ENCODE results near the gene OCLN.
"Not testable (repeated sequence)": the region's sequence is repeated elsewhere in the genome, so short reads cannot be mapped to it uniquely, and the experiment has no call there.

OCLN gene

DNA sequence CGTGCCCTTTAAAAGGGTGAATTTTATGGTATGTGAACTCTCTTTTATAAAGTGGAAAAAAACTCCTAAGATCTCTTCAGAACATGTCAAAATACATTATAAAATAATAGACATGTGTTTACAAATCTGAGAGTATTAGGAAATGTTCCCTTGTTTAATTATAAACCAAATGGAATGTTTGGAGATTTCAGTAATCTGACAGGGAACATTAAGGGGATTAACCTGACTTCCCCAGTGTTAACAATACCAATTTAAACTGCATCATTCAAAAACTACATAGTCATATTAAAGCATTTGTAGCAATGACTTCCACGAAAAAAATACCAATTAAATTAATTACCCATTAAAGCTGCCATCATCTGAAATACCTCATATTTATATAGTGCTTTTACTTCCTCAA is 1.6 kb upstream of the OCLN start:
- no peak for DNase-seq (ENCODE audit: low spot score)

DNA sequence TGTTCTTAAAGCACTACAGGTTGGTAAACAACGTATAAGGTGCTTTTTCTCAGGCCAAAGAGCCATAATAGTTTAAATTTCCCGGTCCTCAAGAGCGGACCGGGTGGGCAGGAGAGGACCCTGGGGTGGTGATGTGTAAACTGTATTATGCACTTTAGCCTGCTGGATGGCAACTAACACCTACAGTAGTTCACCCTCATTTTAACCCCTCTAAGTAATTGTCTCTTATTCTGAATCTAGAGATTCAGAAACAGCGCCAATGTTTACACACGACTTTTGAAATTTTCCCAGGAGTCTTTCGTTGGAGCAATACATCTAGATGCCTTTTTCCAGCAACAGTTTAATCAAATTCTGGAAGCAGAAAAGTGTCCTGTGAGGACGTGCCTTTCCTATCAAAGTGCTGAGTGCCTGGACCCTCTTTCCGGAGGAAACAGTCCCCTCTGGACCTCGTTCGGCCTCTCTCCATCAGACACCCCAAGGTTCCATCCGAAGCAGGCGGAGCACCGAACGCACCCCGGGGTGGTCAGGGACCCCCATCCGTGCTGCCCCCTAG is 676 bp upstream of the OCLN start:
- DNase-seq (ENCODE audit: low spot score): no peak

DNA sequence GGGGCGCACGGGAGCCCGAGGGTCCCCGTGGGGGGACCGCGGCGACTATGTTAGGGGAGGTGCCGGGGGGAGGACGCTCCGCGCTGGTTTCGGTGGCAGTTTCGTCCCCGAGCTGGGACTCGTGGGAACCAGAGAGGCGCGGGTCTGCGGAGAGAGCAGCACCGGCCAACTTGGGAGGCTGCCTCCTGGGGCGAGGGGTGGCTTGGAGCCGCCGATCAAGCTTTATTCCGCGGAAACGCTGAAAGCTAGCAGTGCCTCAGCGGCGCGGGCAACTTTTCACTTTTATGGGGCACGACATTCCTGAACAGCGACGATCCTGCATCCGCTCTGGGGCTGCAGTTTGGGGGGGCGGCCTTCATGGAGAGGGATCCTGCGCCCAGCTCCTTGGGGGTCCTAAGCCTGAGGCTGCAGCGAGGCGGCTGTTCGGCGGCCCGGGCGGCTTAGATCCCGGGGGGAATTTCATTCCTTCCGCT is 369 bp downstream of the OCLN start:
- DNase-seq (ENCODE audit: low spot score): peak; percentile 59

DNA sequence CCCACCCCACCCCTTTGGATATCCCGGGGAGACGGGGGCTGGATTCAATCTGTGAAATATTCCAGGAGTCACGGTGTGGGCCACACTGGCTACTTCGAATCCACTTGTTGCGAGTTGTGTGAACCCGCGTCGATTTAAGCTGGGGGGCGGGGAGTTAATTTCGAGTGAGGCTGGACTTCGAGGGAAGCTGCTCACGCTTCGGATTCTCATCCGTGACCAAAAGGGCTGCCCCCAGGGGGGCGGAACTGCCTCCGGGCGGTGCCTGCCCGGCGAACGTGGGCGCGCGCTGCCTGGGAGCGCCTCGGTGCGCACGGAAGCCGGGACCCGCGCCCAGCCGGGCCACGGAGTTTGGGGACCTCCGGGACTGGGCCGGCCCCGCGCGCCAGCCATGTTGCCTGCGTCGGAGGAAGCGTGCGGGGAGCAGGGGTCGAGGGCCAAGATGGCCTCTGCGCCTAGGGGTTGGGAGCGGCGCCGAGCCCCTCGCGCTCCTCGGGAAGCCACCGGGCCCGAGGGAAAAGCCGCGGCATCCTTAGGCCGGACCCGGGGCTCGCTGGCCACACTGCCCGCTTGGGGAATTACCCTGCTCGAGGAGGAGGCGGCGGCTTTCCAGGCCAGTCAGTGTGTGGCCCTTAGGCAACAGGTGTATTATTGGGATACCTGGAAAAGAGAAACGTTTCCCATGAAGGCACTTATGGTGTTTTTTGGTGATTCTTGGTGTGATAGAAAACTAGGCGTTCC is 975 bp downstream of the OCLN start:
- peak; percentile 62 for DNase-seq (ENCODE audit: low spot score)

DNA sequence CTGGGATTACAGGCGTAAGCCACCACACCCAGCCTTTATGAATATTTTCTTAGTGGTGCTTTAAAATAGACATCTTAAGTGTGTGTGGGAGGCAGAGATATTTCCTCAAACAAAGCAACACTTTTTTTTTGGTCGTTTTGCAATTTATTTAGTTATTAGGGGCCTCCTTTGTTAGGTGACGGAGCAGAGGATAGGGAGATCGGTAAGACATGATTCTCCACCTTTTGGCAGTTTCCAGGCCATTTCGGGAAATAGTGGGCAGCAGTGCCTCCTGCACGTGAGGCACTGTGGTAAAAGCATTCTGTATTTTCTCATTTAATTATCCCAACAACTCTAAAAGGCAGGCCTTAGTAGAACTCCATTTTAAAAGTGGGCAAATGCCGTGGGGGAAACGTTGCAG is 1.9 kb downstream of the OCLN start:
- no peak for DNase-seq (ENCODE audit: low spot score)

DNA sequence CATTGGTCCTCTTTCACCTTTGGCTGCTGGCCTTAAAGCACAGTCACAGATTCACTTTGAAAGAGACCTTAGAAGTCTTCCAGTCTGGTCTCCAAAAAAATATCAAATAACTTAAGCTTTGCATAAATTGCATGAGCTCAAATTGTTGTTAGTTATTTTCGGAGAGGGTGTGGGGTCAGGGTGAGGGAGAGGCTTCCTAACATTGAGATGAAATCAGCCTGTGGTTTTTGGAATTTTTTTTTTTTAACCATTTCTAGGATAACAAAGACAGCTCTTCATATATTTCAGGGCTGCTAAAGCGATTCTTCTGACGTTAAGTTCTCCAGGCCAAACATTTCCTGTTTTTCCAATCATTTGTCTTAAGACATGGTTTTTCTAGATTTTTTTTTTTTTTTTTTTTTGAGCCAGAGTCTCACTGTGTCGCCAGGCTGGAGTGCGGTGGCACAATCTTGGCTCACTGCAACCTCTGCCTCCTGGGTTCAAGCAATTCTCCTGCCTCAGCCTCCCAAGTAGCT is 4.5 kb downstream of the OCLN start:
- DNase-seq (ENCODE audit: low spot score): no peak

DNA sequence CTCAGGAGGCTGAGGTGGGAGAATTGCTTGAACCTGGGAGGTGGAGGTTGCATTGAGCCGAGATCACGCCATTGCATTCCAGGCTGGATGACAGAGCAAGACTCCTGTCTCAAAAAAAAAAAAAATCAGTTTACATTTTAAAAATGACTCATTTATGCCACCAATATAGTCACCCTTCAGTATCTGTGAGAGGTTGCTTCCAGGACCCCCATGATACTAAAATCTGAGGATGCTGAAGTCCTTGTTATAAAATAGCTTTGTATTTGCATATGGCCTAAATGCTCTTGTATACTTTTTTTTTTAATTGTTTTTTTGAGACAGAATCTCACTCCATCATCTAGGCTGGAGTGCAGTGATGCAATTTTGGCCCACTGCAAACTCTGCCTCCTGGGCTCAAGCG is 5.8 kb downstream of the OCLN start:
- DNase-seq (ENCODE audit: low spot score): no peak

DNA sequence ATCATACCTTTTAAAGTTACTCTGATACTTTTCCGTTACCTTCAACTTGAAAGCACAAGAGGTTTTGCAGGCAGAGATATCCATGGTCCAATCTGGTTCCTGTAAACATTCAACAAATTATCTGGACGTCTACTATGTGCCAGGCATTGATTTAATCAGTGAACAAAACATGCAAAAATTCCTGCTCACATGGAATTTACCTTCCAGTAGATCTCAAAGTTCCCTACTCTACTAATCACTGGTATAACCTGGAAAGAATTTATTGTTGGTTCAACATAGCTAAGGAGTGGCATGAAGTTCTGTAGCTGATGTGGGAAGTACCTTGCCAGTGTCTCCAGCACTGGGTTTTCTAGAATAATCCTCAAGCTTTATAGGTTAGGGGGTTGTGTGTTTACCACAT is 9.8 kb downstream of the OCLN start:
- no peak for DNase-seq (ENCODE audit: low spot score)

DNA sequence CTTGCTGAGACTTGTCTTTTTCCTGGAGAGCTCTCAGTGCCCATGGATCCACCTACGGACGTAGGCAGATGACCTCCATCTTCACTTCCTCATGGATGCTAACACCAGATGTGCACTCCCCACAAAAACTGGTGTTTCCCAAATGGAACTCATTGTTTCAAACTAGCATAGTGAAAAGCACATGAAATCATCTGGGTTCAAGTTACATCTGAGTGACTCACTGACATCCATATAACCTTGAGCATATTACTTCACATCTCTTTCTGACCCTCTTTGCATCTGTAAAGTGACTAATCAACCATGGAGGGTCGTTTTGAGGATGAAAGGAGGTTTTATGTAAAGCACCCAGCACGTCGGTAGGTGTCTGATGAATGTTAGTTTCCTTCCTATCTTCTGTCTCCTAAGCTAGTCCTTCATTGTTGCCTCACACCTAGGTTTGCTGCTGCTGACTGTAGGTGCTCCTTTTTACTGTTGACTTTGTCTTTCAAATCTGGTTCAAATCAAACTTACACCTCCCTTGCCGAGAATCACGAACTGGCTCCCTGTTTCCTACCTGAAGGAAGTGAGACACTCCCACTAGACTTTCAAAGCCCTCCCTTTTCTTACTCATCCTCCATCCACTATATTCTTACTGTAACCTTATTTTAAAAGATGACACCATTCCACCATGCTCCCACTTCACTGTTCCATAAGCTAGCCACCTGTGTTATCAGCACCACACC is 10.3 kb downstream of the OCLN start:
- no peak for DNase-seq (ENCODE audit: low spot score)

DNA sequence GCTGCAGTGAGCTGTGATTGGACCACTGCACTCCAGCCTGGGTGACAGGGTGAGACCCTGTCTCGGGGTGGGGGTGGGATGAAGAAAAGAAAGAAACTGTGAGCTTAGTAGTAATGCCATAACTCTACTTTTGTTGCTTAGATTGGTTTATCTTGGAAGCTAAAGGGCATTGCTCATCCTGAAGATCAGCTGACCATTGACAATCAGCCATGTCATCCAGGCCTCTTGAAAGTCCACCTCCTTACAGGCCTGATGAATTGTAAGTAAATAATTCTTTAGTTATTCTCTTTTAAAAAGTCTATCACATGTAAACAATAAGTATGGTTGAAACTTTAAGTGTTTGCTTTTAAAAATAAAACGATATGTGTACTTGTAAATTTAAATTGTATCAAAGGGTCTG is 11.4 kb downstream of the OCLN start:
- no peak for DNase-seq (ENCODE audit: low spot score)

DNA sequence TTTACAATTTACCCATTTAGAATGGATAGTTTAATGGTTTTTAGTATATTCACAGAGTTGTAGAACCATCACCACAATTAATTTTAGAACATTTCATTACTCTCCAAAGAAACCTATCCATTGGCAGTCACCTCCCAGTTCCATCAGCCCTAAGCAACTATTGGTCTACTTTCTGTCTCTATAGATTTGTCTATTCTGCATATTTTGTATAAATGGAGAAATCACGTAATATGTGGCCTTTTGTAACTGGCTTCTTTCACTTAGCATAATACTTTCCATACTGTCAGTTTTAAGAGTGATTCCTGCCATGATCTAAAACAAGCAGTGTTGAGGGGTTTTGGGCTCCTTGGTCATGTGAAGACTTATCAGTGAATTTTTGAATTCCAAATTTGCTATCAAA is 12.7 kb downstream of the OCLN start:
- DNase-seq (ENCODE audit: low spot score): no peak

DNA sequence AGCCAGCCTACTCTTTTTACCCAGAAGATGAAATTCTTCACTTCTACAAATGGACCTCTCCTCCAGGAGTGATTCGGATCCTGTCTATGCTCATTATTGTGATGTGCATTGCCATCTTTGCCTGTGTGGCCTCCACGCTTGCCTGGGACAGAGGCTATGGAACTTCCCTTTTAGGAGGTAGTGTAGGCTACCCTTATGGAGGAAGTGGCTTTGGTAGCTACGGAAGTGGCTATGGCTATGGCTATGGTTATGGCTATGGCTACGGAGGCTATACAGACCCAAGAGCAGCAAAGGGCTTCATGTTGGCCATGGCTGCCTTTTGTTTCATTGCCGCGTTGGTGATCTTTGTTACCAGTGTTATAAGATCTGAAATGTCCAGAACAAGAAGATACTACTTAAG is 16.6 kb downstream of the OCLN start:
- DNase-seq (ENCODE audit: low spot score): no peak

DNA sequence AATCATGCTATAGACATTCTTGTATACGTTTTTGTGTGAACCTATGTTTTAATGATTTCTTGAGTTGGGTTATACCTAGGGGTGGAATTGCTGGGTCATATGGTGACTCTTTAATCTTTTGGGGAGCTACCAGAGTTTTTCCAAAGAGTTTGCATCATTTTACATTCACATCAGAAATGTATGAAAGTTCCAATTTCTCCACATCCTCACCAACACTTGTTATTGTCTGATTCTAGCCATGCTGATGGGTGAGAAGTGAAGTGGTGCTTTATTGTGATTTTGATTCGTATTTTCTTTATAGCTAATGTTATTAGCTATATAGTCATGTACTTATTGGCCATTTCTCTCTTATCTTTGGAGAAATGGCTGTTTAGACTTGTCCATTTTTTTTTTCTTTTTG is 18.1 kb downstream of the OCLN start:
- DNase-seq (ENCODE audit: low spot score): no peak

DNA sequence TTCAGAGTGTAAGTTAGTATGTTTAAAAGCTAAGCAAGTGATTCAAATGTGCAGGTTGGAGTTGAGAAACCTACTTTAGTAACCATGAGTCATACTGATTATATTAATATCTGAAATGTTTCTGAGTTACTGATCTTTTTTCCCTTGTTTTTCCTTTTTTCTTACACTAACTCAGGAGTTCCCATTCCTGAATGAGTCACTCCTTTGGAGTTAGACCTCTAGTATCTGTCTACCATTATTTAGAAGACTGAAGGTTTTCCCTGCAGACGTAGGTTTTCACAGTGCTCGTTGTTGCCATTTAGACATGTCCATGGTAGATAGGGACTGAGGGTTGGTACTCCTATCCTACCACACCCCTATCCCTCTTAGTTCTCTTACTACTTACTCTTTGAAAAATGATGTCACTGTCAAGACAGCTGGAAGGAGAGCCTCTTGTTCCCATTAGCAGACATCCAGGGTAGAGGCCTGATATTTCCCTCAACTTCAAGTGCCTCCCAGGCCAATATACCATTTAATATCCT is 20.2 kb downstream of the OCLN start:
- DNase-seq (ENCODE audit: low spot score): no peak

DNA sequence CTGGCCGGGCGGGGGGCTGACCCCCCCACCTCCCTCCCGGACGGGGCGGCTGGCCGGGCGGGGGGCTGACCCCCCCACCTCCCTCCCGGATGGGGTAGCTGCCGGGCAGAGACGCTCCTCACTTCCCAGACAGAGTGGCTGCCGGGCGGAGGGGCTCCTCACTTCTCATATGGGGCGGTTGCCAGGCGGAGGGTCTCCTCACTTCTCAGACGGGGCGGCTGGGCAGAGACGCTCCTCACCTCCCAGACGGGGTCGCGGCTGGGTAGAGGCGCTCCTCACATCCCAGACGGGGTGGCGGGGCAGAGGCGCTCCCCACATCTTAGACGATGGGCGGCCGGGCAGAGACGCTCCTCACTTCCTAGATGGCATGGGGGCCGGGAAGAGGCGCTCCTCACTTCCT is 23.0 kb downstream of the OCLN start:
- DNase-seq (ENCODE audit: low spot score): not testable (repeated sequence)

DNA sequence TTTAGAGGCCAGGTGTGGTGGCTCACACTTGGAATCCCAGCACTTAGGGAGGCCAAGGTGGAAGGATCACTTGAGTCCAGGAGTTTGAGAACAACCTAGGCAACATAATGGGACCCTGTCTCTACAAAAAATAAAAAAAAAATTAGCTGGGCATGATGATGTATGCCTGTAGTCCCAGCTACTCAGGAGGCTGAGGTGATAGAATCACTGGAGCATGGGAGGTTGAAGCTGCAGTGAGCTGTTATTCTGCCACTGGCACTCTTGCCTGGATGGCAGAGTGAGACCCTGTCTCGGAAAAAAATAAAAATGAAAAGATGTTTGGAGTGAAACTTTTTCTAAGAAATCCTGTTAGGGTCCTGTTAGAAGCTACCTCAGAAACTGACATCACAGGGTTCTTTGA is 24.2 kb downstream of the OCLN start:
- DNase-seq (ENCODE audit: low spot score): no peak

DNA sequence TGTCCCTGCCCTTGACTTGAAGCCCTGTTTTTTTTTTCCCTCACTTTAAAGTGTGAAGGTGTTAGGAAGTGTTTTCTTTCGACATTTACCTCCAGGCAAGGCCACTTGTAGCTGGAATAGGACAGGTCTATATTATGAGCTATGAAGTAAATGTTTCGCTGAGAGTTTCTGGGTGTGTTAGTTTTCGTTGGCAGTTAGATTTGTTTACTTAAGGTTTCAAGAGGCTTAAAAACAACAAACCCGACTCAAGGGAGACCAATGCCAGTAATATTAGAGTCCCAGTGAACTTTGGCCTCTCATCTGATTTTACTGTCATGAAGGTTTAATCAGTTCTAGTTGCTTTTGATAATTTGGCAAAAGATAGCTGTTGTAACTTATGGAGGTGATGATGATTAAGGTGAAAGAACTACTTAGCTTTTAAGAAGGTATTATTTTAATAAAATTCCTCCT is 25.2 kb downstream of the OCLN start:
- DNase-seq (ENCODE audit: low spot score): no peak

DNA sequence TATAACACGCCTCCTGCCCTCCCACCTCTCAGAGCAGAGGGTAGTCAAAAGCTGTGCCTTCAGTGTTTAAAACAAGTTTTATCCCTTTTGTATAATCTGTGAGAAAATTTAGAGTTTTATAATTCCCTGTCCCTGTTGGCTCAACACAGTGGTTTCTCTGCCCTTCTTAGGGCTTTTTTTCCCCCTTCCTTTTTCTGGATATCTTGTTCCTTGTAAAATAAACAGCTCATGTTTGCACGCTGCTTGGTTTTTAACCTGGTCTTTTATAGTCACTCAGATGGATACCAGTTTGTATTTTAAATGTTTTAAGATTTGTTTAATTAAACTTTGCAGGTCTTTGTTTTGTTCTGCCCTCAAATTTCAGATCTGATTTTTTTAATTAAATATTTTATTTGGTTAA is 26.7 kb downstream of the OCLN start:
- DNase-seq (ENCODE audit: low spot score): no peak

DNA sequence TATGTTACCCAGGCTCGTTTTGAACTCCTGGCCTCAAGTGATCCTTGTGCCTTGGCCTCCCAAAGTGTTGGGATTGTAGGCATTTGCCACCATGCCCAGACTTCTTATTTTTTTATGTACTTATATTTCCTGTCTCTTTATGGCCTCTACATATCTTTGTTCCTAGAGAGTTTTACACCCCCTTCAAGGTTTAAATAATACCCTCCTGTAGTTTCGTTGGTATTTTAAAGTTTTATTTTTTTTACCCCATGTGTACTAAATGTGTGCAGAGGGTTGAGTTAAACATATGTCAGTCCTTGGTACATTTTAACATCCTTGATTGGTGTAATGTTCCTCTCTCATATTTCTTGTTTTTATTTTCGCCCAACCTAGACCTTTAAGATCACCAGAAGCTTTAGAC is 29.4 kb downstream of the OCLN start:
- DNase-seq (ENCODE audit: low spot score): no peak

DNA sequence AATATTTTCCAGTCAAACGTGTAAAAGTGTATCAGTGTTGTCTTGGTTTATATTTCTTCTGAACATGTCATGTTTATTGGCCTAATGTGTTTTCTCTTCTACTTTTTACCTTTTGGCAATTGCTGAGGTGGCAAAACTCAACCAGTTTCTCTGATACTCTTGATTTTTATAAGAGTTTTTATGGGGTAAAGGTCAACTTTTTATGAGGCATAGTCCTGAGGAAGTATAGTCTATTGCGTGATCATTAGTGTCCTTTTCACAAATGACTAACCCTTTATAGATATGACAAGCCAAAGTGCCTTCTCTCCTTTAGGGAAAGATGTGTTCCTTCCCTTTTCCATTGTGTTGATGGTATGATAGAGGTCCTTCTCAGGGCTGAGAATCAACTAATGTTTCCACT is 32.9 kb downstream of the OCLN start:
- no peak for DNase-seq (ENCODE audit: low spot score)

DNA sequence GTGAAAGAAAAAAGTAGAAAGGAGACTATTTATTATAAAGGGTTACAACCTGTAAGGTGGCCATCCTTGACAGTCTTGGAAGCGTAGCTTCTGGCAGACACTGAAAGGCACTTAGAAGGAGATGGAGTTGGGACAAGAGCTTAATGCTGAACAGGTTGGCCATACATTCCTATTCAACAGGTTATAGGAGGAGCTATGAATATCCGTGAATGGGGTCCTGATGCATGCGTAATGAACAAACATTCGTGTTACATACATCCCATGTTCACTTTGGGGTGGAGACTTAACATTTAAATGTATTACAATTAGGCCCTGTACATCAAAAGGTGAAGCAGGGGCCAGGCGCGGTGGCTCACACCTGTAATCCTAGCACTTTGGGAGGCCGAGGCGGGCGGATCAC is 34.1 kb downstream of the OCLN start:
- DNase-seq (ENCODE audit: low spot score): no peak

DNA sequence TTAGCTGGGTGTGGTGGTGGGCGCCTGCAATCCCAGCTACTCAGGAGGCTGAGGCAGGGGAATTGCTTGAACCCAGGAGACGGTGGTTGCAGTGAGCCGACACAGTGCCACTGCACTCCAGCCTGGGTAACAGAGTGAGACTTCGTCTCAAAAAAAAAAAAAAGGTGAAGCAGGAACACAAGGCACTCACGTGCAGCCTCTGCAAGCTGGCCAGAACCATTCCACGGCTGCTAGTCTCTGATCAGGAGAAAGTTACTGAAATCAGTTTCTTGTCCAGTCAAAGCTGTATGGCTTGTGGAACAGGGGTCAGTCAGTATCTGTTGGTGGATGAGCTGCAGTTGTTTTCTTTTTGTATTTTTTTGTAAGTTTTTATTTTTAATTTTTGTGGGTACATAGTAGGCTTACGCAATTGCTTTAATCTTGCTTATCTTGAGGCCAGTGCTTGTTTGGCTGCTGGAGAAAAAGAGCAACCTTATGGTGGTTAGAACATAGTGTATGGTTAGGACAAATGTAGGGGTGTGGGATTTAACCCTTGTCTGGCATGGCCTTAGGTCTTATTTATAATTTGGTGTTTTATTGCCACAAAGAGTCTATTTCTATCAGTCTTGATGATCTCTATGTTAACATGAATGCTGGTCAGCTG is 34.7 kb downstream of the OCLN start:
- no peak for DNase-seq (ENCODE audit: low spot score)
